NCI-H1417 (cell line): Measurements from ENCODE around the gene SMARCAL1.
"Not testable (repeated sequence)": the region's sequence is repeated elsewhere in the genome, so short reads cannot be mapped to it uniquely, and the experiment has no call there.

Experiments used
- DNase-seq, 3 experiments: peaks; one replicate each; lab custom pipeline; 2025; lab: John Stamatoyannopoulos, UW

The SMARCAL1 gene

GRCh38 chr2:216502381-216503158, 90.3 kb downstream of the SMARCAL1 start:
- no peak for DNase-seq

DNA sequence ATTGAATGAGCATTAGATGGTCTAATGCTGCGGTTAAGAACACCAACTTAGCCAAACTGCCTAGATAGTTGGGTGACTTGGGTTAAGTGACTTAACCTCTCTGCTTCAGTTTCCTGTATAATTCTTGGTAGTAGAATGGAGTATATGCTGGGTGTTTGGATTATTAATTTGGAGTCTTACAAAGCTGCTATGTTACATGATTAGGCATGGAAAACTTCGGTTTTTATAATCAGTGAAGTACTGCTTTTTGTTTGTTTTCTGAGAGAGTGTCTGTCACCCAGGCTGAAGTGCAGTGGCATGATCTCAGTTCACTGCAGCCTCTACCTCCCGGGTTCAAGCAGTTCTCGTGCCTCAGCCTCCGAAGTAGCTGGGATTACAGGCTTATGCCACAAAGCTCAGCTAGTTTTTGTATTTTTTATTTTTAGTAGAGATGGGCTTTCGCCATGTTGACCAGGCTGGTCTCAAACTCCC, 90.9 kb downstream of the SMARCAL1 start:
- no peak for DNase-seq

DNA sequence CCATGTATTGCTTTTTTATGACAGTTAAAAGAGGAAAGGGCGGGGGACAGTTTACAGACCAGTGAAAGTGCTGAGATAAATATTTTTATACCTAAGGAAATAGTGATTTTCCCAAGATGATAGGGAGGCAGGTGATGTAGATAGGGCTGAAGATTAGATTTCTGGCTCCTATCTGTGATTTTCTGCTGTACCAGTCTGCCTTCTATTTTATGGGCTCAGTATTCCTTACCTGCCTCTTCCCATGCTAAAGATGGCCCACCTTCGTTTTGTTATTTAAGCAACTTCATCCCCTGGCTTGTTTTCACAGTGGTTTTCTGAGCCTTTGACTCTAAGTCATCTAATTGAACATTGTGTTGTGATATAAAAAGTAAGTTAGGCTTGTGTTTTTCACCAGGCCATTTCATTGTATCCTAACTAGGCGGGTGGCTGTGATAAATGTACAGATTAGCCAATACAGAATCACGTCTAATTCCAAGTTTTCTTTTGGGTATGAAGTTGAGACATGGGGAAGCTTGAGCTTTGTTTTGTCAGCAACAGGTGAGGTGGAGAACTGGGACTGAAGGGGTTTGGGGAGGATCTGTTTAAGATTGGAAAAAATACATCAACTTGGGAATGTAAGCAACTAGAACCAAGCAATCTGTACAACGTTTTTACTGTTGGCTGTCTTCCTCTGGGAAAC, 91.6 kb downstream of the SMARCAL1 start:
- no peak for DNase-seq

GRCh38 chr2:216504376-216504762, 92.1 kb downstream of the SMARCAL1 start:
- no peak for DNase-seq

- DNase-seq = no peak
Measured at GRCh38 chr2:216505133-216506106, 93.1 kb downstream of the SMARCAL1 start.

DNA sequence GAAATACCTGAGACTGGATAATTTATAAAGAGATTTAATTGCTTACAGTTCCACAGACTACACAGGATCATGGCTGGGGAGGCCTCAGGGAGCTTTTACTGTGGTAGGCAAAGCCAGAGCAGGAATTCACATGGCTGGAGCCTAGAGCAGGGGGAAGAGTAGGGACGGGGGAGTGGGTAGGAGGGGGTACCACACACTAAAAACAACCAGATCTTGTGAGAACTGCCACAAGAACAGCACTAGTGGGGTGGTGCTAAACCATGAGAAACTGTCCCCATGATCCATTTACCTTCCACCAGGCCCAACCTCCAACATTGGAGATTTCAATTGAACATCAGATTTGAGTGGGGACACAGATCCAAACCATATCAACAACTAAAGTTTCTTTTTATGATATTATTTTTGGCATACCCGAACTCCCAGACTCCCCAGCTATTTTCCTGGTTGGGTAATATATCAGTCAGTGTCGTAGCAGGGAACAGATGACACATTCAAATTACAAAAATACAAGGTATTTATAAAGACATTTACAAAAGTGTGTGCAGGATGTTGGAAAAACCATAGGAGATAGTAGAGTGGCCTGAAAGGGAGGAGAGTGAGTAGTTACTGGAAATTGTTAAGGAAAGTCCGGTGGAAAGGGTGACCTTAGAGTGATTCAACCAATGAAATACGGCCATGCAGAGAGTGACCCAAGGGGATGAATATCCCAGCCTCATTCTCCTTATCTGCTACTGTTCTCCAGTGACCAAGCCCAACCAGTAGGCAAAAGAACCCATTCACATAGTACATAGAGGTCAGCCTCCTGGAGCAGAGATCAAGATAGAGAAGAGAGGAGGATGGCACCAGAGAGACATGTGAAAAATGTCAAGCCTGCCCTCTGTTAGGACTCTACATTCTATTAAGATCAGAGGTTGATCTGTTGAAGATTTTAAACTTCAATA, 95.2 kb downstream of the SMARCAL1 start:
- no peak for DNase-seq

DNA sequence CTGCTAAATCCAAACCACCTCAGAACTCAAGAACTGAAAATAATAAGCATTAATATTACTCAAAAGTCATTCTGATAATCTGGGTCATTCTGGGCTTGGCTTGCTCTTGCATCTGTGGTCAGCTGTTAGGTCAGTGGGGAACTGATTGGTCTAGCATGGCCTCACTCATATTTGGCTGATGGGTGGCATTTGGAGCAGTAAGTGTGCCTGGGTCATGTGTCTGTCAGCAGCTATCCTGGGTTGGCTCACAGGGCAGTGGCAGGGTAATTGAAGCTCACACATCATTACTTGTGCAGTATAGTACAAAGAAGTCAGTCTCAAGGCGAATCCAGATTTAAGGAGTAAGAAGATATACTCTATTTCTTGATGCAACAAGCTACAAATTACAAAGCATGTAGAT, 95.9 kb downstream of the SMARCAL1 start:
- no peak for DNase-seq

- DNase-seq = peak; percentile 11 to 75 (median 19)
Measured at GRCh38 chr2:216516730-216517350, 104.6 kb downstream of the SMARCAL1 start.

DNA sequence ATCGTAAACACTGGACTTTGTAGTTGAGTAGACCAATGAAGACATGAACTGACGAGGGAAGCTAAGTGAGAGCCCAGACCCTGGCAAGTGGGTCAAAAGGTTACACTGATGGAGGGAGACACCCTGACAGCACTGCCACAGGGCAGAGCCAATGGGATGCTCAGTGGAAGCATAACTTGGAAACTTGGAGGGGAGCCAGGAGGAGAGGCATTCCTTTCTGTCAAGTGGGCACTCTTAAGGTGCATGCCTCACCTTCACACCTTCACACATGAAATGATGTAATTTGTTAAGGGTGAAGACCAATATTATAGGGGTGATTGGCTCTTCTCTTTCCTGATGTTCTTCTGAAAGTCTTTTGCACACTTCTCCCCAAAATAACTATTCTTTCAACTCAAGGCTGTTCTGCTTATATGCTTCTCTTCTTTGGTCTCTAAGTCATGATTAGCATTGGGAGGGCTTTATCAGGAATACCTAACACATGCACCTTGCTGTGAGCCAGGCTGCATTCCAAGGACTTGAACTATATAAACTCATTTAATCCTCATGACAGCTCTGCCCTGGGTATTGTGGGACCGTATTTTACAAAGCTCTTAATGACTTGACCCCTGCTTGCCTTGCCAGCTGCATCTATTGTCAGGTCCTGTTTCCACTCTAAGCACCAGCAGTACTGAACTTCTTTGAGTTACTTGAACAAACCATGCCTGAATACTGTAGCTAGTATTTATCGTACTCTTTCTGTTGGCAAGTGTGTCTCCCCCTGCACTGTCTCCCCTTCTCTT, 105.4 kb downstream of the SMARCAL1 start:
- DNase-seq = no peak

GRCh38 chr2:216518566-216519119, 106.4 kb downstream of the SMARCAL1 start:
- not testable (repeated sequence) for DNase-seq

GRCh38 chr2:216519154-216519762, 107.0 kb downstream of the SMARCAL1 start:
- DNase-seq = peak; percentile 47 to 90 (median 66)

GRCh38 chr2:216520112-216520511, 107.8 kb downstream of the SMARCAL1 start:
- DNase-seq = no peak

DNA sequence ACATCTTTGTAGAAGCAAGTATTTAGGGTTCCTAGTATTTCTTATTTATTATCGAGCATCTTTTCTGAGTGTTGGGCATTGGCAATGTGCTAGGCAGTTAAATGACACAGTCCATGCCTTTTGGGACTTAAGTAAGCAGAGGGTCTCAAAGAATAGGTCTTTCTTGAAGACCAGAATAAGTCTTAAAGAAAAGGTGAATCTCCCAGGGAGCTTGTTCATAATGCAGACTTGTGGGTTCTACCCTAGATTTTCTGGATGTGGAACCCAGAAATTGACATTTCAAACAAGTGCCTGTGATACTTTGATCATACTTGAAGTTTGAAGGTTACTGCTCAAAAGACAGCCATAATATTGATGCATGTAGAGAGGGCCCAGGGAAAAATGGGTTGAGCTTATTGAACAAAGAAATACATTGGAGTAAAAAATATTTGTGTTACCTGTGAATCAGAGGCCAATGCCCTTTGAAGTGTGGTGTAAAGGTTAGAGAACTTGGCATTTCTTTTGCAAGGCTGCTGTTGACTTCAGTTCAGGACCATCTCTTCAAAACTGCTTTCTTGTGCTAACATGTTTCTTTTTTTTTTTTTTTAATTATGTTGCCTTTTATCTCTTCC, 110.7 kb downstream of the SMARCAL1 start:
- DNase-seq = no peak

- no peak for DNase-seq
Measured at GRCh38 chr2:216525972-216526371, 113.7 kb downstream of the SMARCAL1 start.

DNA sequence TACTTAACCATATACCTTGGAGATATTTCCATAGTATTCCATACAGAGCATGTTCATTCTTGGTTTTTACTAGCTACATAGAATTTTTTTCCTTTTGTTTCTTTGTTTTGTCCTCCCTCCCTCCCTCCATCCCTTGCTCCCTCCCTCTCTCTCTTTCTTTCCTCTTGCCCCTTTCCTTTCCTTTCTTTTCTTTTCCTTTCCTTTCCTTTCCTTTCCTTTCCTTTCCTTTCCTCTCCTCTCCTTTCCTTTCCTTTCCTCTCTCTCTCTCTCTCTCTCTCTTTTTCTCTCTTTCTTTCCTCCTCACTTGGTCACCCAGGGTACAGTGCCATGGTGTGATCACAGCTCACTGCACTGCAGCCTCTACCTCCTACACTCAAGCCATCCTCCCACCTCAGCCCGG, 114.7 kb downstream of the SMARCAL1 start:
- no peak for DNase-seq

DNA sequence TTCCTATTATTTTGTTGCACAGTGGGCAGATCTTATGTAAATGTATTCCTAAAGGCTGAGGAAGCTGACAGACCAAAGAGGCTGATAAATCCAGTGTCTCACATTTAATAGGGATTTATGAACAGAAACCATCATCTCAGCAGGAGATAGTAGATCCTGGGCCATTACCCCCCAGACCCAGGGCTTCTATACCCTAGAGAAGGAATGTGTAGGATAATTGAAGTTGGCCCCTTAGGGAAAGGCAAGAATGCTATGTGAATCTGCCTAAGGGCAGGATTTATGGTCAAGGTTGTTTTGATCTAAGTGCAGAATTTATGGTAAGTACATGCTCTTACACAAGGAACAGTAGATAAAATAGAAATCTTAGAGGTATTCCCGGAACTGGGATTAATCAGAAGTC, 115.3 kb downstream of the SMARCAL1 start:
- no peak for DNase-seq

GRCh38 chr2:216532562-216532961, 120.3 kb downstream of the SMARCAL1 start:
- no peak for DNase-seq
